OCI-LY3 (cell line): ENCODE measurements around the gene SLC12A5.

Source experiments
- CTCF ChIP-seq: fragments of 200-600, 300-600 bp; sonication (generic); IDR thresholded peaks from 2 replicates; pipeline ENCODE4 v1.5.1; 2014; ENCODE audit warnings: antibody characterized with exemption, low read length, low read depth
- EZH2phosphoT487 ChIP-seq: fragments of 200-600 bp; shearing (Covaris generic); IDR thresholded peaks from 2 replicates; pipeline ENCODE4 v1.6.1; 2018; ENCODE audit warnings: antibody characterized with exemption, mixed run types, low read depth

GRCh38 chr20:45998337-45998736 lies 30.7 kb upstream of the SLC12A5 start:
- TF ChIP-seq CTCF (no peak), EZH2phosphoT487 (no peak)
